IMR-90 (cell line): ENCODE results near the gene MRM2. TPM values are rescaled to one million over a fixed set of nuclear protein-coding genes. Genes with fewer than 3 reads are reported as not detected.

ENCODE experiments used
- ATAC-seq: fragments of 200-7000 bp; cut with Tn5 transposase; 2 replicates; pipeline ENCODE4 v1.9.1; 2020; ENCODE audit warnings: low read depth, mild to moderate bottlenecking, moderate library complexity
- BruUV-seq: library from RNA; stranded (reverse); fragments of 400-500 nt; replicated peaks from 2 replicates; lab custom pipeline; 2021; lab: Mats Ljungman, UMichigan
- CTCF ChIA-PET: fragments of 300-600 bp; formaldehyde crosslinking; extraction: SDS; loops from one replicate; lab custom pipeline; 2021; ENCODE audit warnings: antibody characterized with exemption; lab: Yijun Ruan, JAX
- POLR2A ChIA-PET: fragments of 300-600 bp; sonication (Branson Sonifier 250); formaldehyde crosslinking; loops from one replicate; lab custom pipeline; 2022; ENCODE audit warnings: antibody characterized with exemption; ENCODE audit not compliant: unreplicated experiment; lab: Charles Lee
- DNase-seq: peaks from one replicate; pipeline ENCODE4 v3.0.0; 2013
- H2AFZ ChIP-seq: replicated peaks from 2 replicates; pipeline ENCODE3; 2013; ENCODE audit warnings: low read length, mild to moderate bottlenecking; ENCODE audit not compliant: poor library complexity
- H2AK5ac ChIP-seq: 2 replicates; pipeline ENCODE4 v1.6.1; 2013; ENCODE audit warnings: low read depth, low read length, inconsistent platforms
- H2AK9ac ChIP-seq: replicated peaks from 2 replicates; pipeline ENCODE3; 2013; ENCODE audit warnings: mild to moderate bottlenecking, low read depth, low read length, moderate library complexity; ENCODE audit not compliant: poor library complexity
- H2BK120ac ChIP-seq: 2 replicates; pipeline ENCODE4 v1.6.1; 2013; ENCODE audit warnings: low read depth, low read length, inconsistent platforms
- H2BK15ac ChIP-seq: 3 replicates; pipeline ENCODE4 v1.6.1; 2013; ENCODE audit warnings: low read depth, low read length, inconsistent platforms
- H2BK20ac ChIP-seq: 2 replicates; pipeline ENCODE4 v1.6.1; 2013; ENCODE audit warnings: low read depth, mild to moderate bottlenecking, inconsistent platforms, low read length, moderate library complexity
- H2BK5ac ChIP-seq: 2 replicates; pipeline ENCODE4 v1.6.1; 2013; ENCODE audit warnings: mild to moderate bottlenecking, low read depth, low read length, inconsistent platforms; ENCODE audit not compliant: poor library complexity, severe bottlenecking
- H3K14ac ChIP-seq: replicated peaks from 2 replicates; pipeline ENCODE4 v1.6.1; 2013; ENCODE audit warnings: low read depth, low read length, inconsistent platforms
- H3K18ac ChIP-seq: 2 replicates; pipeline ENCODE4 v1.6.1; 2013; ENCODE audit warnings: low read depth, low read length, control low read depth
- H3K23ac ChIP-seq: 2 replicates; pipeline ENCODE4 v1.6.1; 2013; ENCODE audit warnings: low read depth, low read length, inconsistent platforms
- H3K27ac ChIP-seq: 2 replicates; pipeline ENCODE4 v1.5.1; 2013; ENCODE audit warnings: mild to moderate bottlenecking, control low read depth, low read length; ENCODE audit not compliant: insufficient read depth
- H3K27me3 ChIP-seq: 2 replicates; pipeline ENCODE4 v1.6.1; 2013; ENCODE audit warnings: low read length; ENCODE audit not compliant: control insufficient read depth, insufficient read depth
- H3K36me3 ChIP-seq: 2 replicates; pipeline ENCODE4 v1.6.1; 2013; ENCODE audit warnings: low read length, mixed read lengths; ENCODE audit not compliant: control insufficient read depth, insufficient read depth
- H3K4ac ChIP-seq: 2 replicates; pipeline ENCODE4 v1.6.1; 2013; ENCODE audit warnings: low read depth, low read length, inconsistent platforms
- H3K4me1 ChIP-seq: 2 replicates; pipeline ENCODE4 v1.6.1; 2013; ENCODE audit warnings: low read length, mixed read lengths; ENCODE audit not compliant: control insufficient read depth, insufficient read depth
- H3K4me2 ChIP-seq: 2 replicates; pipeline ENCODE4 v1.6.1; 2013; ENCODE audit warnings: low read depth, mild to moderate bottlenecking, control low read depth, low read length, moderate library complexity
- H3K4me3 ChIP-seq: 2 replicates; pipeline ENCODE4 v1.5.1; 2013; ENCODE audit warnings: low read depth, mild to moderate bottlenecking, control low read depth, low read length, moderate library complexity; ENCODE audit not compliant: insufficient read depth
- H3K56ac ChIP-seq: 2 replicates; pipeline ENCODE4 v1.6.1; 2013; ENCODE audit warnings: low read length, inconsistent platforms; ENCODE audit not compliant: insufficient read depth; ENCODE audit errors: extremely low read depth
- H3K79me1 ChIP-seq, 2 experiments: 2 replicates each; pipeline ENCODE4 v1.6.1; 2013; ENCODE audit warnings: low read length in 2 of 2, inconsistent platforms in 1 of 2, low read depth in 1 of 2
- H3K9ac ChIP-seq: 2 replicates; pipeline ENCODE4 v1.6.1; 2013; ENCODE audit warnings: low read depth, low read length, control low read depth
- H3K9me1 ChIP-seq: 2 replicates; pipeline ENCODE4 v1.6.1; 2013; ENCODE audit warnings: low read length, inconsistent platforms; ENCODE audit not compliant: insufficient read depth
- H3K9me3 ChIP-seq: 2 replicates; pipeline ENCODE4 v1.6.1; 2013; ENCODE audit warnings: low read length; ENCODE audit not compliant: control insufficient read depth, insufficient read depth
- H4K20me1 ChIP-seq: 2 replicates; pipeline ENCODE4 v1.6.1; 2013; ENCODE audit warnings: low read length, inconsistent platforms; ENCODE audit not compliant: insufficient read depth
- H4K5ac ChIP-seq: 2 replicates; pipeline ENCODE4 v1.6.1; 2013; ENCODE audit warnings: mild to moderate bottlenecking, low read depth, low read length, control low read depth
- H4K8ac ChIP-seq, 2 experiments: 2 replicates each; pipeline ENCODE4 v1.6.1; 2013; ENCODE audit warnings: low read depth in 2 of 2, low read length in 2 of 2, control low read depth in 1 of 2, inconsistent platforms in 1 of 2
- H4K91ac ChIP-seq: 2 replicates; pipeline ENCODE4 v1.6.1; 2013; ENCODE audit warnings: low read depth, low read length, inconsistent platforms; ENCODE audit not compliant: insufficient read depth
- BHLHE40 ChIP-seq: fragments of 150-350 bp; IDR thresholded peaks from 2 replicates; pipeline ENCODE4 v1.6.1; 2016; ENCODE audit warnings: mild to moderate bottlenecking, low read depth, low read length
- CEBPB ChIP-seq: IDR thresholded peaks from 2 replicates; pipeline ENCODE4 v1.6.1; 2012; ENCODE audit warnings: low read depth, low read length, improper control_type of control experiment
- CHD1 ChIP-seq: IDR thresholded peaks from 2 replicates; pipeline ENCODE4 v1.6.1; 2012; ENCODE audit warnings: low read depth, low read length, improper control_type of control experiment
- FOS ChIP-seq: fragments of 150-350 bp; IDR thresholded peaks from 2 replicates; pipeline ENCODE4 v1.6.1; 2016; ENCODE audit warnings: low read depth, low read length
- MAZ ChIP-seq: IDR thresholded peaks from 2 replicates; pipeline ENCODE4 v1.6.1; 2012; ENCODE audit warnings: low read depth, mild to moderate bottlenecking, low read length, improper control_type of control experiment, moderate library complexity, borderline replicate concordance
- MXI1 ChIP-seq: IDR thresholded peaks from 2 replicates; pipeline ENCODE4 v1.6.1; 2012; ENCODE audit warnings: low read depth, mild to moderate bottlenecking, low read length, moderate library complexity, borderline replicate concordance
- NFE2L2 ChIP-seq: fragments of 150-350 bp; IDR thresholded peaks from 2 replicates; pipeline ENCODE4 v1.6.1; 2016; ENCODE audit warnings: low read depth, mild to moderate bottlenecking, low read length
- POLR2A ChIP-seq: IDR thresholded peaks from 2 replicates; pipeline ENCODE4 v1.6.1; 2012; ENCODE audit warnings: mild to moderate bottlenecking, low read depth, low read length
- RAD21 ChIP-seq: IDR thresholded peaks from 2 replicates; pipeline ENCODE4 v1.6.1; 2012; ENCODE audit warnings: low read length, improper control_type of control experiment
- RCOR1 ChIP-seq: IDR thresholded peaks from 2 replicates; pipeline ENCODE4 v1.6.1; 2012; ENCODE audit warnings: mild to moderate bottlenecking, low read length, improper control_type of control experiment; ENCODE audit not compliant: insufficient replicate concordance
- SMC3 ChIP-seq: fragments of 150-350 bp; IDR thresholded peaks from 2 replicates; pipeline ENCODE4 v1.6.1; 2016; ENCODE audit warnings: low read depth, mild to moderate bottlenecking, antibody characterized with exemption, low read length, moderate library complexity
- WGBS, 2 experiments: methylation state at CpG; one replicate each; pipeline versions ENCODE4 v1.1.5 to v1.1.7; 2013; ENCODE audit warnings: missing lambda C conversion rate in 2 of 2; ENCODE audit not compliant: insufficient read length in 1 of 2; ENCODE audit errors: extremely low coverage in 2 of 2; 5-methylcytosine and 5-hydroxymethylcytosine counted together
- dilution Hi-C: fragments of 300-500 bp; cut with HindIII; formaldehyde crosslinking; loops from one replicate; pipeline ENCODE4 v1.14.3; 2018; ENCODE audit warnings: low sequenced_read_pairs; ENCODE audit not compliant: unreplicated experiment
- in situ Hi-C: fragments of 300-500 bp; cut with MboI; formaldehyde crosslinking; loops from 3 replicates; pipeline ENCODE4 v1.14.3; 2019; ENCODE audit warnings: low sequenced_read_pairs, inconsistent platforms, mixed read lengths
- intact Hi-C: fragments of 100-400 bp; cut with micrococcal nuclease; formaldehyde crosslinking; loops from 2 replicates; pipeline ENCODE4 v1.10.0; 2022
- polyA plus RNA-seq, 3 experiments: library from polyadenylated mRNA; depleted of rRNA; stranded (reverse); fragments of >200 nt; gene quantifications; 2 replicates each; pipeline ENCODE4 v1.2.3, GENCODE V29; 2012; ENCODE audit warnings: low replicate concordance in 1 of 3
- total RNA-seq: library from RNA; depleted of rRNA; stranded (reverse); fragments of >200 nt; gene quantifications from 2 replicates; pipeline ENCODE4 v1.2.3, GENCODE V29; 2012
- TF ChIP-seq, protein P1 (sequence below): fragments of 150-350 bp; IDR thresholded peaks from 2 replicates; pipeline ENCODE4 v1.6.1; 2016; ENCODE audit warnings: low read depth, mild to moderate bottlenecking, low read length, moderate library complexity, borderline replicate concordance
- TF ChIP-seq, protein P2 (sequence below): conservative IDR thresholded peaks from 2 replicates; pipeline ENCODE4 v1.5.1; 2012; ENCODE audit warnings: mild to moderate bottlenecking, low read depth, low read length, improper control_type of control experiment

MRM2 gene
- total and polyA plus RNA-seq, 2 of the 4 experiments (the other 2 are of a cell fraction), result 19.1 to 23.8 TPM

DNA sequence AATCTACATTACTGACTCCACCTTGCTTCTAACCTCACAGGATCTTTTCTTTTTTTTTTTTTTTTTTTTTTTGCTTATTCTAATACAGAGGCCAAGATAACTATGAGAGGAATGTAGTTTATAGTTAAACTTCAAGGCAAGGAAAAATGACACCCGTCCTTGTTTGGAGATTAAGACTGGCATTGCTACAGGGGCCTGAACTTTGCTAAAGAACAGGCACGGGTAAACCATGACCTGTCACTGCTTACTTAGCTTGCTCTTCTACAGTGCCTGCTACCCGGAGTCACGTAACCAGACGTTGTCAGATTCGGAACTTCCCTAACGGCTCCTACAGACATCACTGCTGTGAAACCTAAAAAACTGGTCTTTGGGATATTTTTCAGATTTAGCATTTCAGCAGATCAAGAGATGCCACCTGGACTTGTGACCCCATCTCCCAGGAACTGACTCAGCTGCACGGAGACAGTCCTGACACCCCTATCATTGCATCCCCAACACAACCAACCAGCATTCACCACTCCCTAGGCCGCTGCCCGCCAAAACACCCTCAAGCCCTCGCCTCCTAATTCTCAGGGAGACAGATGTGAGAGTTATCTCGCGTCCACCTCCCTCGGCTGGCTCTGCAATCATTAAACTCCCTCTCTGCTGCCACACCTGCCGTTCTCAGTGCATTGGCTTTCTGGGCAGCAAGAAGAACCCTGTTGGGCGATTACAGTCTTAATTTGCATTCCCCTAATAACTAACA is 36.8 kb downstream of the MRM2 start (continued):
- TF ChIP-seq, protein P1, sequence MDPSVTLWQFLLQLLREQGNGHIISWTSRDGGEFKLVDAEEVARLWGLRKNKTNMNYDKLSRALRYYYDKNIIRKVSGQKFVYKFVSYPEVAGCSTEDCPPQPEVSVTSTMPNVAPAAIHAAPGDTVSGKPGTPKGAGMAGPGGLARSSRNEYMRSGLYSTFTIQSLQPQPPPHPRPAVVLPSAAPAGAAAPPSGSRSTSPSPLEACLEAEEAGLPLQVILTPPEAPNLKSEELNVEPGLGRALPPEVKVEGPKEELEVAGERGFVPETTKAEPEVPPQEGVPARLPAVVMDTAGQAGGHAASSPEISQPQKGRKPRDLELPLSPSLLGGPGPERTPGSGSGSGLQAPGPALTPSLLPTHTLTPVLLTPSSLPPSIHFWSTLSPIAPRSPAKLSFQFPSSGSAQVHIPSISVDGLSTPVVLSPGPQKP, result no peak

DNA sequence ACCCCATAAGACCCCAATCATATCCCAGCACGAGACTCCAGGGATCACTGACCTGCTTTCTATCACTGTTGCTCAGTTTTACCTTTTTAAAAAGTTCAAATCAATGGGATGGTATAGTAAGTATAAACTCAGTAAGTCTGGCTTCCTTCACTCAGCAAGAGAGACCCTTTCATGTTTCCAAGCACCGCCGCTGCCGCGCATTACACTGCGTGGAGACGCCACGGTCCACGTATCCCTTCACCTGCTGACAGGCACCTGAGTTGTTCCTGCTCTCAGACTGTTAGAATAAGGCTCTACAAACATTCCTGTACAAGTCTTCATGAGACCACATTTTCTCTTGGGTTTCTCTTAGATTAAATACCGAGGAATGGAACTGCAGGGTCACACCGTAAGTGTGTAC is 37.6 kb downstream of the MRM2 start:
- peaks cover 0 to 26% of the 10 kb centered on the region in 2 experiments for H3K79me1 ChIP-seq
- H3K36me3 ChIP-seq, result peaks cover 18% of the 10 kb centered on the region
- dilution Hi-C loops, result no loop called here
- intact Hi-C loops, result loop anchor here (10.0 kb wide), 1 partner anchor 100 kb away; no protein-coding TSS in a partner anchor
- H3K4ac ChIP-seq, result peak overlapping the region; percentile 21; the same call in 1 of the 2 replicates
- no peak overlapping the region for H2AK9ac ChIP-seq
- peak overlapping the region; percentile 43; the same call in 1 of the 2 replicates for H2AK5ac ChIP-seq
- no peaks in the 10 kb centered on the region for H3K27me3 ChIP-seq
- H4K91ac ChIP-seq, result no peak overlapping the region; the same call in 1 of the 2 replicates
- H3K56ac ChIP-seq, result no peak overlapping the region
- H3K9ac ChIP-seq, result no peak overlapping the region
- H3K18ac ChIP-seq, result no peak overlapping the region
- BruUV-seq, result no TSS peak
- H3K4me3 ChIP-seq, result no peak overlapping the region
- no peak overlapping the region for H2BK5ac ChIP-seq
- in situ Hi-C loops, result loop anchor here (10.0 kb wide), 1 partner anchor 630 kb away; the partner anchor contains the start of gene PSMG3
- ATAC-seq, result no peak; the same call in 1 of the 2 replicates
- 0 out of 2 replicates have a peak overlapping the region, but pooled peaks have one; percentile 13 for H3K14ac ChIP-seq
- H2BK120ac ChIP-seq, result peak overlapping the region; percentile 14; the same call in 1 of the 2 replicates
- H3K27ac ChIP-seq, result no peak overlapping the region
- H3K9me3 ChIP-seq, result no peaks in the 10 kb centered on the region
- H3K4me2 ChIP-seq, result no peak overlapping the region
- H4K8ac ChIP-seq, result no peak overlapping the region
- 0 out of 3 replicates have a peak overlapping the region, but pooled peaks have one; percentile 48 for H2BK15ac ChIP-seq
- no peak overlapping the region for H2AFZ ChIP-seq
- CTCF ChIA-PET, result interaction anchor here (1.1 kb wide), 1 partner anchor 9 kb away, joined by 3 read pairs; no protein-coding TSS in a partner anchor
- H3K4me1 ChIP-seq, result peaks cover 16% of the 10 kb centered on the region
- H4K20me1 ChIP-seq, result peaks cover 11% of the 10 kb centered on the region
- no peak overlapping the region for H3K23ac ChIP-seq
- no peak for DNase-seq
- peaks cover 14% of the 10 kb centered on the region for H3K9me1 ChIP-seq
- H2BK20ac ChIP-seq, result no peak overlapping the region; the same call in 1 of the 2 replicates
- 92% methylated on average over 5 of the region's 11 CpGs; no CpG with 5 or more reads in 1 of the 2 experiments for WGBS, 2 experiments
- H4K5ac ChIP-seq, result no peak overlapping the region
- POLR2A ChIA-PET, result no interaction called here
- TF ChIP-seq RCOR1 (no peak), CEBPB (no peak), CHD1 (no peak), SMC3 (no peak), MXI1 (no peak), NFE2L2 (no peak), BHLHE40 (no peak), POLR2A (no peak), RAD21 (no peak), FOS (no peak), MAZ (no peak)
- TF ChIP-seq, protein P2, sequence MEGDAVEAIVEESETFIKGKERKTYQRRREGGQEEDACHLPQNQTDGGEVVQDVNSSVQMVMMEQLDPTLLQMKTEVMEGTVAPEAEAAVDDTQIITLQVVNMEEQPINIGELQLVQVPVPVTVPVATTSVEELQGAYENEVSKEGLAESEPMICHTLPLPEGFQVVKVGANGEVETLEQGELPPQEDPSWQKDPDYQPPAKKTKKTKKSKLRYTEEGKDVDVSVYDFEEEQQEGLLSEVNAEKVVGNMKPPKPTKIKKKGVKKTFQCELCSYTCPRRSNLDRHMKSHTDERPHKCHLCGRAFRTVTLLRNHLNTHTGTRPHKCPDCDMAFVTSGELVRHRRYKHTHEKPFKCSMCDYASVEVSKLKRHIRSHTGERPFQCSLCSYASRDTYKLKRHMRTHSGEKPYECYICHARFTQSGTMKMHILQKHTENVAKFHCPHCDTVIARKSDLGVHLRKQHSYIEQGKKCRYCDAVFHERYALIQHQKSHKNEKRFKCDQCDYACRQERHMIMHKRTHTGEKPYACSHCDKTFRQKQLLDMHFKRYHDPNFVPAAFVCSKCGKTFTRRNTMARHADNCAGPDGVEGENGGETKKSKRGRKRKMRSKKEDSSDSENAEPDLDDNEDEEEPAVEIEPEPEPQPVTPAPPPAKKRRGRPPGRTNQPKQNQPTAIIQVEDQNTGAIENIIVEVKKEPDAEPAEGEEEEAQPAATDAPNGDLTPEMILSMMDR, result no peak
